MCF 10A (cell line): Measurements from ENCODE around the gene CLPSL2. TPM values are rescaled to one million over a fixed set of nuclear protein-coding genes. Genes with fewer than 3 reads are reported as not detected.

Experiments used
- BruUV-seq: library from RNA; stranded (reverse); fragments of 400-500 nt; replicated peaks from 2 replicates; lab custom pipeline; 2021; lab: Mats Ljungman, UMichigan
- CTCF ChIA-PET: fragments of 300-600 bp; sonication (Branson Sonifier 250); formaldehyde crosslinking; extraction: SDS; loops from one replicate; lab custom pipeline; 2021; ENCODE audit warnings: antibody characterized with exemption, inconsistent platforms; lab: Yijun Ruan, JAX
- POLR2A ChIA-PET: fragments of 300-600, 350-650 bp; sonication (Branson Sonifier 250); formaldehyde crosslinking; extraction: SDS; loops from one replicate; lab custom pipeline; 2020; ENCODE audit warnings: antibody characterized with exemption, inconsistent platforms; lab: Yijun Ruan, JAX
- DNase-seq: peaks from one replicate; pipeline ENCODE4 v3.0.0-alpha.2; 2018; ENCODE audit not compliant: unreplicated experiment
- H3K27ac Mint-ChIP-seq: one replicate; pipeline ENCODE4 v1.8.0; 2022; ENCODE audit warnings: mild to moderate bottlenecking, low read depth, mixed read lengths; ENCODE audit not compliant: unreplicated experiment
- H3K27me3 Mint-ChIP-seq: one replicate; pipeline ENCODE4 v1.8.0; 2022; ENCODE audit warnings: mixed read lengths; ENCODE audit not compliant: insufficient read depth, unreplicated experiment
- H3K36me3 Mint-ChIP-seq: one replicate; pipeline ENCODE4 v1.8.0; 2022; ENCODE audit warnings: mild to moderate bottlenecking, moderate library complexity, mixed read lengths; ENCODE audit not compliant: insufficient read depth, unreplicated experiment
- H3K4me1 Mint-ChIP-seq: one replicate; pipeline ENCODE4 v1.8.0; 2022; ENCODE audit warnings: mixed read lengths; ENCODE audit not compliant: insufficient read depth, unreplicated experiment
- H3K4me3 Mint-ChIP-seq: one replicate; pipeline ENCODE4 v1.8.0; 2022; ENCODE audit warnings: mild to moderate bottlenecking, moderate library complexity, mixed read lengths; ENCODE audit not compliant: unreplicated experiment
- H3K9me3 Mint-ChIP-seq: one replicate; pipeline ENCODE4 v1.8.0; 2022; ENCODE audit warnings: mixed read lengths; ENCODE audit not compliant: unreplicated experiment
- intact Hi-C: fragments of 100-400 bp; cut with micrococcal nuclease; formaldehyde crosslinking; loops from 2 replicates; pipeline ENCODE4 v1.14.1; 2022
- total RNA-seq: library from RNA; stranded (reverse); gene quantifications from 2 replicates; pipeline ENCODE4 v1.2.3, GENCODE V29; 2022
- TF ChIP-seq, protein P1 (sequence below): fragments of 200-600 bp; IDR thresholded peaks from one replicate; pipeline ENCODE4 v1.8.0; 2022; ENCODE audit warnings: antibody characterized with exemption, mild to moderate bottlenecking; ENCODE audit not compliant: unreplicated experiment

The CLPSL2 gene
- total RNA-seq, 1 experiment from 2014 or later, result not detected

GRCh38 chr6:35755278-35755924, 21.0 kb upstream of the CLPSL2 start:
- no peak overlapping the region for H3K27ac Mint-ChIP-seq

DNA sequence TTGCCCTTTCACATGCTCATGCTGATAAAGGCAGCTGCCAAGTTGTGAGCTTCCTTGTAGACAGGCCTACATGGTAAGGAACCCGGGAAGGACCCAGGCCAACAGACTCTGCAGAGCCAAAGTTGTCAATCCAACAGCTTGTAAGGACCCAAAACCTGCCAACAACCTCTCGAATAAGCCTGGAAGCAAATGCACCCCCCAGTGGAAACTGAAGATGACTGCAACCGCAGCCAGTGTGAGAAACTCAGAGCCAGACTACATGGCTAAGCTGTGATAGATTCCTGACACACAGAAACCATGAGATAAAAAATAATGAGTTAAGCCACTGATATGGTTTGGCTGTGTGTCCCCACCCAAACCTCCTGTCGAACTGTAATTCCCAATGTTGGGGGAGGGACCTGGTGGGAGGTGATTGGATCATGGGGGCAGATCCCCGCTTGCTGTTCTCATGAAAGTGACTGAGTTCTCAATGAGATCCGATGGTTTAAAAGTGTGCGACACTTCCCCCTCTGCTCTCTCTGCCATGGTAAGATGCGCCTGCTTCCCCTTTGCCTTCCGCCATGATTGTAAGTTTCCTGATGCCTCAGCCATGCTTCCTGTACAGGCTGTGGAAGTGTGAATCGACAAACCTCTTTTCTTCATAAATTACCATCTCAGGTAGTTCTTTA, 18.8 kb upstream of the CLPSL2 start:
- Mint-ChIP-seq H3K4me3 (no peak overlapping the region), H3K4me1 (no peaks in the 10 kb centered on the region), H3K27me3 (peaks cover 30% of the 10 kb centered on the region), H3K36me3 (peaks cover 6% of the 10 kb centered on the region), H3K9me3 (no peaks in the 10 kb centered on the region), H3K27ac (no peak overlapping the region)
- intact Hi-C loops, result loop anchor here (10.0 kb wide), 1 partner anchor 337 kb away; no protein-coding TSS in a partner anchor
- no TSS peak for BruUV-seq
- DNase-seq, result peak; percentile 57
- ChIA-PET CTCF (interaction anchor here (0.8 kb wide), 1 partner anchor 338 kb away, joined by 3 read pairs; no protein-coding TSS in a partner anchor), POLR2A (interaction anchor here (0.6 kb wide), 1 partner anchor 125 kb away, joined by 3 read pairs; no protein-coding TSS in a partner anchor)
- TF ChIP-seq, protein P1, sequence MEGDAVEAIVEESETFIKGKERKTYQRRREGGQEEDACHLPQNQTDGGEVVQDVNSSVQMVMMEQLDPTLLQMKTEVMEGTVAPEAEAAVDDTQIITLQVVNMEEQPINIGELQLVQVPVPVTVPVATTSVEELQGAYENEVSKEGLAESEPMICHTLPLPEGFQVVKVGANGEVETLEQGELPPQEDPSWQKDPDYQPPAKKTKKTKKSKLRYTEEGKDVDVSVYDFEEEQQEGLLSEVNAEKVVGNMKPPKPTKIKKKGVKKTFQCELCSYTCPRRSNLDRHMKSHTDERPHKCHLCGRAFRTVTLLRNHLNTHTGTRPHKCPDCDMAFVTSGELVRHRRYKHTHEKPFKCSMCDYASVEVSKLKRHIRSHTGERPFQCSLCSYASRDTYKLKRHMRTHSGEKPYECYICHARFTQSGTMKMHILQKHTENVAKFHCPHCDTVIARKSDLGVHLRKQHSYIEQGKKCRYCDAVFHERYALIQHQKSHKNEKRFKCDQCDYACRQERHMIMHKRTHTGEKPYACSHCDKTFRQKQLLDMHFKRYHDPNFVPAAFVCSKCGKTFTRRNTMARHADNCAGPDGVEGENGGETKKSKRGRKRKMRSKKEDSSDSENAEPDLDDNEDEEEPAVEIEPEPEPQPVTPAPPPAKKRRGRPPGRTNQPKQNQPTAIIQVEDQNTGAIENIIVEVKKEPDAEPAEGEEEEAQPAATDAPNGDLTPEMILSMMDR, result peak; percentile 21

More at GRCh38 chr6:35755278-35755924, 21.0 kb upstream of the CLPSL2 start:
- Mint-ChIP-seq H3K4me1 (no peaks in the 10 kb centered on the region), H3K36me3 (peaks cover 6% of the 10 kb centered on the region), H3K4me3 (no peak overlapping the region), H3K9me3 (no peaks in the 10 kb centered on the region), H3K27me3 (peaks cover 8% of the 10 kb centered on the region)
- intact Hi-C loops, result loop anchor here (10.0 kb wide), 1 partner anchor 339 kb away; no protein-coding TSS in a partner anchor
- DNase-seq, result no peak
- BruUV-seq, result no TSS peak
- TF ChIP-seq, protein P1, result no peak
- ChIA-PET POLR2A (interaction anchor here (0.7 to 1.5 kb wide), 3 partner anchors 77 to 274 kb away, joined by 3 to 4 read pairs (median 3); partner anchors contain the start of gene MAPK14), CTCF (interaction anchor here (0.5 to 1.9 kb wide), 8 partner anchors 19 to 576 kb away, joined by 3 to 9 read pairs (median 4); partner anchors contain the start of gene ARMC12)

- no peak overlapping the region for H3K27ac Mint-ChIP-seq
Observed at GRCh38 chr6:35759426-35759825, 17.0 kb upstream of the CLPSL2 start.

More at GRCh38 chr6:35759426-35759825, 17.0 kb upstream of the CLPSL2 start:
- Mint-ChIP-seq H3K4me1 (no peaks in the 10 kb centered on the region), H3K9me3 (no peaks in the 10 kb centered on the region), H3K4me3 (no peak overlapping the region), H3K36me3 (peaks cover 11% of the 10 kb centered on the region), H3K27me3 (peaks cover 48% of the 10 kb centered on the region)
- TF ChIP-seq, protein P1, result no peak
- CTCF ChIA-PET, result interaction anchor here (0.6 to 1.2 kb wide), 4 partner anchors 10 to 238 kb away, joined by 3 to 4 read pairs (median 4); partner anchors contain the start of gene ARMC12
- intact Hi-C loops, result loop anchor here (10.0 kb wide), 1 partner anchor 335 kb away; no protein-coding TSS in a partner anchor
- DNase-seq, result no peak
- BruUV-seq, result no TSS peak
- POLR2A ChIA-PET, result no interaction called here
